HEK293 (cell line): Measurements from ENCODE around the gene NTRK3.

Experiments
- KLF1 ChIP-seq: fragments of 450-650 bp; formaldehyde crosslinking; IDR thresholded peaks from 2 replicates; pipeline ENCODE4 v1.5.1; 2016; ENCODE audit warnings: missing biosample characterization, missing genetic modification characterization
- YY1 ChIP-seq: fragments of 450-650 bp; formaldehyde crosslinking; IDR thresholded peaks from 2 replicates; pipeline ENCODE4 v1.5.1; 2018; ENCODE audit warnings: missing biosample characterization, missing genetic modification characterization
- ZBTB7A ChIP-seq: fragments of 450-650 bp; formaldehyde crosslinking; IDR thresholded peaks from 2 replicates; pipeline ENCODE4 v1.5.1; 2016; ENCODE audit warnings: low read depth, missing biosample characterization, missing genetic modification characterization
- ZBTB8A ChIP-seq: fragments of 450-650 bp; formaldehyde crosslinking; IDR thresholded peaks from 2 replicates; pipeline ENCODE4 v1.5.1; 2016; ENCODE audit warnings: missing biosample characterization, missing genetic modification characterization
- ZFP41 ChIP-seq: fragments of 450-650 bp; formaldehyde crosslinking; IDR thresholded peaks from 2 replicates; pipeline ENCODE4 v1.5.1; 2016; ENCODE audit warnings: missing biosample characterization, missing genetic modification characterization, borderline replicate concordance
- ZNF121 ChIP-seq: fragments of 450-650 bp; formaldehyde crosslinking; IDR thresholded peaks from 2 replicates; pipeline ENCODE4 v1.5.1; 2016; ENCODE audit warnings: missing biosample characterization, missing genetic modification characterization
- ZNF423 ChIP-seq: fragments of 450-650 bp; formaldehyde crosslinking; IDR thresholded peaks from 2 replicates; pipeline ENCODE4 v1.5.1; 2016; ENCODE audit warnings: missing biosample characterization, missing genetic modification characterization
- ZNF664 ChIP-seq: fragments of 450-650 bp; formaldehyde crosslinking; IDR thresholded peaks from 2 replicates; pipeline ENCODE4 v1.5.1; 2016; ENCODE audit warnings: missing biosample characterization, missing genetic modification characterization
- ZNF777 ChIP-seq: fragments of 450-650 bp; formaldehyde crosslinking; IDR thresholded peaks from 2 replicates; pipeline ENCODE4 v1.5.1; 2017; ENCODE audit warnings: missing biosample characterization, missing genetic modification characterization, borderline replicate concordance
- TF ChIP-seq, protein P1 (sequence below): fragments of 450-650 bp; formaldehyde crosslinking; IDR thresholded peaks from 2 replicates; pipeline ENCODE4 v1.5.1; 2016; ENCODE audit warnings: missing biosample characterization, missing genetic modification characterization
- TF ChIP-seq, protein P2 (sequence below): fragments of 450-650 bp; formaldehyde crosslinking; IDR thresholded peaks from 2 replicates; pipeline ENCODE4 v1.5.1; 2016; ENCODE audit warnings: missing biosample characterization, missing genetic modification characterization
- TF ChIP-seq, protein P3 (sequence below): fragments of 450-650 bp; formaldehyde crosslinking; IDR thresholded peaks from 2 replicates; pipeline ENCODE4 v1.5.1; 2016; ENCODE audit warnings: missing biosample characterization, missing genetic modification characterization

DNA sequence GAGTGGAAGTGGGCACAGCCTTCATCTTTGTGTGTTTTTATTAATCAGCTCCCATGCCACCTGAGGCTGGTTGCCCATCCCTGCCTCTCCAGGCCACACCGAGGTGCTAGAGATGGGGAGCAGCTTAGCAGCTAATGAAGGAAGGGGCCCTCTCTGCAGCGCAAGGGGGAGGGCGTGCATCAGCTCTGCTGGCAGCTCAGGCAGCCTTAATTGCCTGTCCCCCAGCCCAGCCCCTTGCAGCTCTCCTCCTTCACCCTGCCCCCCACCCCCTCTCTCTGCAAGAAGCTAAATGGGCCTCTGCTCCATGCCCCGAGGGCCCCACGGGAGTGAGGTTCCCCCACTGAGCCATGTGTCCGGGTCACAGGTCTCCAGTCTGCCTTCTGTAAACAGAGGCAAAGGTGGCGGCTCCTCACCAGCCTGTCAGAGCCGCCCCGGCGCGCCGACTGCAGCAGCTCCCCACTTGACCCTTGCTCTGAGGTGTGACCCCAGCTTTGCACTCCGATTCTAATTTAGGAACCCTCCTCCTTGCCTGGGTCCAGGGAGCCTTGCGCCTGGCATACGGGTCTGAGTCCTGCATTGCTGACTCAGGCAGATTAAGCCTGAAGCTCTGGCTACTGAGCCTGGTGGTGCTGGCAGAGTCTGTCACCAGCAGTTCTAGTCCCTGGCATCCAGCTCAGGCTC lies 27.9 kb upstream of the NTRK3 start:
- TF ChIP-seq ZNF121 (tag by site-specific recombination) (no peak), ZBTB7A (tag by site-specific recombination) (no peak), YY1 (no peak), ZNF777 (tag by site-specific recombination) (no peak), ZNF423 (no peak), KLF1 (tag by site-specific recombination) (no peak), ZBTB8A (tag by site-specific recombination) (no peak), ZNF664 (no peak), ZFP41 (tag by site-specific recombination) (no peak)
- TF ChIP-seq, protein P1, sequence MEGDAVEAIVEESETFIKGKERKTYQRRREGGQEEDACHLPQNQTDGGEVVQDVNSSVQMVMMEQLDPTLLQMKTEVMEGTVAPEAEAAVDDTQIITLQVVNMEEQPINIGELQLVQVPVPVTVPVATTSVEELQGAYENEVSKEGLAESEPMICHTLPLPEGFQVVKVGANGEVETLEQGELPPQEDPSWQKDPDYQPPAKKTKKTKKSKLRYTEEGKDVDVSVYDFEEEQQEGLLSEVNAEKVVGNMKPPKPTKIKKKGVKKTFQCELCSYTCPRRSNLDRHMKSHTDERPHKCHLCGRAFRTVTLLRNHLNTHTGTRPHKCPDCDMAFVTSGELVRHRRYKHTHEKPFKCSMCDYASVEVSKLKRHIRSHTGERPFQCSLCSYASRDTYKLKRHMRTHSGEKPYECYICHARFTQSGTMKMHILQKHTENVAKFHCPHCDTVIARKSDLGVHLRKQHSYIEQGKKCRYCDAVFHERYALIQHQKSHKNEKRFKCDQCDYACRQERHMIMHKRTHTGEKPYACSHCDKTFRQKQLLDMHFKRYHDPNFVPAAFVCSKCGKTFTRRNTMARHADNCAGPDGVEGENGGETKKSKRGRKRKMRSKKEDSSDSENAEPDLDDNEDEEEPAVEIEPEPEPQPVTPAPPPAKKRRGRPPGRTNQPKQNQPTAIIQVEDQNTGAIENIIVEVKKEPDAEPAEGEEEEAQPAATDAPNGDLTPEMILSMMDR (tag by site-specific recombination), result no peak
- TF ChIP-seq, protein P2, sequence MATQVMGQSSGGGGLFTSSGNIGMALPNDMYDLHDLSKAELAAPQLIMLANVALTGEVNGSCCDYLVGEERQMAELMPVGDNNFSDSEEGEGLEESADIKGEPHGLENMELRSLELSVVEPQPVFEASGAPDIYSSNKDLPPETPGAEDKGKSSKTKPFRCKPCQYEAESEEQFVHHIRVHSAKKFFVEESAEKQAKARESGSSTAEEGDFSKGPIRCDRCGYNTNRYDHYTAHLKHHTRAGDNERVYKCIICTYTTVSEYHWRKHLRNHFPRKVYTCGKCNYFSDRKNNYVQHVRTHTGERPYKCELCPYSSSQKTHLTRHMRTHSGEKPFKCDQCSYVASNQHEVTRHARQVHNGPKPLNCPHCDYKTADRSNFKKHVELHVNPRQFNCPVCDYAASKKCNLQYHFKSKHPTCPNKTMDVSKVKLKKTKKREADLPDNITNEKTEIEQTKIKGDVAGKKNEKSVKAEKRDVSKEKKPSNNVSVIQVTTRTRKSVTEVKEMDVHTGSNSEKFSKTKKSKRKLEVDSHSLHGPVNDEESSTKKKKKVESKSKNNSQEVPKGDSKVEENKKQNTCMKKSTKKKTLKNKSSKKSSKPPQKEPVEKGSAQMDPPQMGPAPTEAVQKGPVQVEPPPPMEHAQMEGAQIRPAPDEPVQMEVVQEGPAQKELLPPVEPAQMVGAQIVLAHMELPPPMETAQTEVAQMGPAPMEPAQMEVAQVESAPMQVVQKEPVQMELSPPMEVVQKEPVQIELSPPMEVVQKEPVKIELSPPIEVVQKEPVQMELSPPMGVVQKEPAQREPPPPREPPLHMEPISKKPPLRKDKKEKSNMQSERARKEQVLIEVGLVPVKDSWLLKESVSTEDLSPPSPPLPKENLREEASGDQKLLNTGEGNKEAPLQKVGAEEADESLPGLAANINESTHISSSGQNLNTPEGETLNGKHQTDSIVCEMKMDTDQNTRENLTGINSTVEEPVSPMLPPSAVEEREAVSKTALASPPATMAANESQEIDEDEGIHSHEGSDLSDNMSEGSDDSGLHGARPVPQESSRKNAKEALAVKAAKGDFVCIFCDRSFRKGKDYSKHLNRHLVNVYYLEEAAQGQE (tag by site-specific recombination), result no peak
- TF ChIP-seq, protein P3, sequence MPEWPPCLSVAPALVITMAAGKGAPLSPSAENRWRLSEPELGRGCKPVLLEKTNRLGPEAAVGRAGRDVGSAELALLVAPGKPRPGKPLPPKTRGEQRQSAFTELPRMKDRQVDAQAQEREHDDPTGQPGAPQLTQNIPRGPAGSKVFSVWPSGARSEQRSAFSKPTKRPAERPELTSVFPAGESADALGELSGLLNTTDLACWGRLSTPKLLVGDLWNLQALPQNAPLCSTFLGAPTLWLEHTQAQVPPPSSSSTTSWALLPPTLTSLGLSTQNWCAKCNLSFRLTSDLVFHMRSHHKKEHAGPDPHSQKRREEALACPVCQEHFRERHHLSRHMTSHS (tag by site-specific recombination), result no peak
